Upper lobe of left lung (tissue), 4 donors: ENCODE measurements around the gene ZNF280A.
"Not testable (repeated sequence)": the region's sequence is repeated elsewhere in the genome, so short reads cannot be mapped to it uniquely, and the experiment has no call there.

Experiments
- EP300 ChIP-seq, 4 donors: sonication (generic); formaldehyde crosslinking; IDR thresholded peaks; one replicate each; pipeline ENCODE4 v1.5.1; 2017; ENCODE audit warnings: antibody characterized with exemption in 4 of 4, control low read depth in 2 of 4
- POLR2A ChIP-seq, 4 donors: fragments of 450-650 bp; IDR thresholded peaks; one replicate each; pipeline ENCODE4 v1.5.1; 2016 to 2017; ENCODE audit warnings: antibody characterized with exemption in 4 of 4, mild to moderate bottlenecking in 2 of 4
- POLR2AphosphoS5 ChIP-seq, 2 donors: sonication (generic); formaldehyde crosslinking; IDR thresholded peaks; one replicate each; pipeline ENCODE4 v1.5.1; 2017; ENCODE audit warnings: antibody characterized with exemption in 2 of 2
- TF ChIP-seq, protein P1 (sequence below), 6 experiments: fragments of 450-650 bp in 4 of 6; fragments of 200-600 bp in 2 of 6; sonication (generic) in 2 of 6; IDR thresholded peaks; one replicate each; pipeline ENCODE4 v1.5.1; 2016 to 2019; ENCODE audit warnings: antibody characterized with exemption in 6 of 6

DNA sequence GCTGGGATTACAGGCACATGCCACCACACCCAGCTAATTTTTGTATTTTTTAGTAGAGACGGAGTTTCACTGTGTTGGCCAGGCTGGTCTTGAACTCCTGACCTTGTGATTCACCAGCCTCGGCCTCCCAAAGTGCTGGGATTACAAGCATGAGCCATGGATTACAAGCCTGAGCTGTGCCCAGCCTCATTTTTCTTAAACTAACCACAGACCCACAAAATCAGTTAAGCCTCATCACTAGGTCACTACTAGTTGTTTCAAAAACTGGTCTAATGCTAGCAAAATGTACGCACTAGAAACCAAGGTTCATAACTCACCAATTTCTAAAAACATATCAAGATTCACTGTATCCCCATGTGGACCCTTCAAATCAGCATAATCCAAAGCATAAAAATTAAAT is 28.5 kb downstream of the ZNF280A start:
- not testable (repeated sequence) for TF ChIP-seq POLR2A, EP300, POLR2AphosphoS5 (IDR thresholded peaks at IDR 0.05)
- TF ChIP-seq, protein P1, sequence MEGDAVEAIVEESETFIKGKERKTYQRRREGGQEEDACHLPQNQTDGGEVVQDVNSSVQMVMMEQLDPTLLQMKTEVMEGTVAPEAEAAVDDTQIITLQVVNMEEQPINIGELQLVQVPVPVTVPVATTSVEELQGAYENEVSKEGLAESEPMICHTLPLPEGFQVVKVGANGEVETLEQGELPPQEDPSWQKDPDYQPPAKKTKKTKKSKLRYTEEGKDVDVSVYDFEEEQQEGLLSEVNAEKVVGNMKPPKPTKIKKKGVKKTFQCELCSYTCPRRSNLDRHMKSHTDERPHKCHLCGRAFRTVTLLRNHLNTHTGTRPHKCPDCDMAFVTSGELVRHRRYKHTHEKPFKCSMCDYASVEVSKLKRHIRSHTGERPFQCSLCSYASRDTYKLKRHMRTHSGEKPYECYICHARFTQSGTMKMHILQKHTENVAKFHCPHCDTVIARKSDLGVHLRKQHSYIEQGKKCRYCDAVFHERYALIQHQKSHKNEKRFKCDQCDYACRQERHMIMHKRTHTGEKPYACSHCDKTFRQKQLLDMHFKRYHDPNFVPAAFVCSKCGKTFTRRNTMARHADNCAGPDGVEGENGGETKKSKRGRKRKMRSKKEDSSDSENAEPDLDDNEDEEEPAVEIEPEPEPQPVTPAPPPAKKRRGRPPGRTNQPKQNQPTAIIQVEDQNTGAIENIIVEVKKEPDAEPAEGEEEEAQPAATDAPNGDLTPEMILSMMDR (IDR thresholded peaks at IDR 0.05), result not testable (repeated sequence)
